ENCODE measurements around the gene DCHS2.

Gene DCHS2

DNA sequence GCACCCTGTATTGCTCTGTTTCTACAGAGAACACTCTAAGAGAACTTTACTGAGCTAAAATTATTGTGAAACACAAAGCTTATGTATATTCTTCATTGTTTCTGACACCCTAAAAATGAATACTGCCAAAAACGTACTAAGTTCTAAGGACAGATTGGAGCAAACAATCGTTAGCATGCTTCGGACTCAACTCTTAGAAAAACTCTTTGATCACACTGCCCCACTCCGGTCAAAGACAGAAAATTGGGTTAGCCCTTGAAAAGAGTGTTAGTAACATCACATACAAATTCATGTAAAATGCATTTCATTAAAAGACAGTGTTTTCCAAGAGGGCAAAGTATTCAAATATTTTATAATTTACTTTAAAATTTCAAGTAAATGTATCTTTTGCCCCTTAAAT is 177.4 kb downstream of the DCHS2 start:
- TF ChIP-seq, protein P1, sequence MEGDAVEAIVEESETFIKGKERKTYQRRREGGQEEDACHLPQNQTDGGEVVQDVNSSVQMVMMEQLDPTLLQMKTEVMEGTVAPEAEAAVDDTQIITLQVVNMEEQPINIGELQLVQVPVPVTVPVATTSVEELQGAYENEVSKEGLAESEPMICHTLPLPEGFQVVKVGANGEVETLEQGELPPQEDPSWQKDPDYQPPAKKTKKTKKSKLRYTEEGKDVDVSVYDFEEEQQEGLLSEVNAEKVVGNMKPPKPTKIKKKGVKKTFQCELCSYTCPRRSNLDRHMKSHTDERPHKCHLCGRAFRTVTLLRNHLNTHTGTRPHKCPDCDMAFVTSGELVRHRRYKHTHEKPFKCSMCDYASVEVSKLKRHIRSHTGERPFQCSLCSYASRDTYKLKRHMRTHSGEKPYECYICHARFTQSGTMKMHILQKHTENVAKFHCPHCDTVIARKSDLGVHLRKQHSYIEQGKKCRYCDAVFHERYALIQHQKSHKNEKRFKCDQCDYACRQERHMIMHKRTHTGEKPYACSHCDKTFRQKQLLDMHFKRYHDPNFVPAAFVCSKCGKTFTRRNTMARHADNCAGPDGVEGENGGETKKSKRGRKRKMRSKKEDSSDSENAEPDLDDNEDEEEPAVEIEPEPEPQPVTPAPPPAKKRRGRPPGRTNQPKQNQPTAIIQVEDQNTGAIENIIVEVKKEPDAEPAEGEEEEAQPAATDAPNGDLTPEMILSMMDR (IDR thresholded peaks at IDR 0.05; ENCODE audit: low read depth, low read length) = no peak
- no peak overlapping the region for H3K4me3 ChIP-seq (ENCODE audit: low read depth, low read length)

DNA sequence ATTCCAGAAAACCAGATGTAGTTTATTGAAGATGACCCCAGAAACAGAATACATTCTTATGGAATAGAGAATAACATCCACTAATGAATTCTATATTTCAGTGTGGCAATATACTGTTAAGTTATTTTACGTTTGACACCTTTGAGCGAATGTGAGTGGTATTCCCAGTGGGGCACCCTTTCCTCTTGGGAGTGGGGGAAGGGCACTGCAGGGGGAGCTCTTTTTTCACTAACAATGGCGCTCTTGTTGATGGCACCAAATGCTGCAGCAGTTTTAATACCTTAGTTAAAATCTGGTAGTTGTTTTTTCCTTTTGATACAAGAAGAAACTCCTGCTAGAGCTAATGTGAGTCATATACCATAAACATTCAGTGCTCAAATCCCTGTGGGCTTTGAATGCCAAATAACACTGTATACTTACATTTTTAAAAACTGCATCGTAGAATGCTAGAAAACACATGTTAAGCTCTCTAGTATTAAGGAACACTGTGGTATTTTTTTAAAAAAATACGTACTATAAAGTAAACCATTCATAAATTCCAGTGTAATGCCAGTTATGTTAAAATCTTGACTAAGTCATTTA is 178.5 kb downstream of the DCHS2 start:
- H3K4me3 ChIP-seq (ENCODE audit: low read depth, low read length) = no peak overlapping the region
- TF ChIP-seq, protein P1 (IDR thresholded peaks at IDR 0.05; ENCODE audit: low read depth, low read length) = no peak

DNA sequence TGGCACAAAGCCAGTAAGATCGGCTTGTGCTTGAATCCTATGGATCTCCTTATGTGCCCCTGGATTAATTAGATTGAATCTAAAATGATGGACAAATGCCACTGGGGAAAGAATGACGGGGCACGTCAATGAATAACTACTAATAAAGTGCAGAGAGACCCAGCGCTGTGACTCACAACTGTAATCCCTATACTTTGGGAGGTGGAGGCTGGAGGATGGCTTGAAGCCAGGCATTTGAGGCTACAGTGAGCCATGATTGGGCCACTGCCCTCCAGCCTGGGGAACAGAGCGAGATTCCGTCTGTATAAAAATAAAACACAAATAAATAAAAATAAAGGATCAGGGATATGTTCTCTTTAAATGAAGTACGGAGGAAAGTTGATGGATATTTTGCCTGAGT is 179.4 kb downstream of the DCHS2 start:
- H3K4me3 ChIP-seq (ENCODE audit: low read depth, low read length) = no peak overlapping the region
- TF ChIP-seq, protein P1 (IDR thresholded peaks at IDR 0.05; ENCODE audit: low read depth, low read length) = no peak

DNA sequence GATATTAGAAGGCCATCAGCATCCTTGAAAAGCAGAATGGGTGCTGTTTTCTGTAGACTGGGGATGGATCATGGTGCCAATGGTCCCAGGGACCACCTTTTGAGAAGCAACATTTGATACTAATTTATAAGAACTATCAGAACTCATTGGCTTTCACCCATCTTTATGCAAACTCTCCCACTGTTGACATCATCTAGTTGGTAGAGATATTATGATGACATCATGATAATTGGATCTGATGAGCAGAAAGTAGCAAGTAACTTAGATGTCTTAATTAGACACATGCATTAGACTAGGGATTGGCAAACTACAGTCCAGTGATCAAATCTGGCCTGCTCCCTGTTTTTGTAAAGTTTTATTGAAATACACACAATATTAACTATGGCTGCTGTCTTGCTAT is 181.0 kb downstream of the DCHS2 start:
- no peak overlapping the region for H3K4me3 ChIP-seq (ENCODE audit: low read depth, low read length)
- TF ChIP-seq, protein P1 (IDR thresholded peaks at IDR 0.05; ENCODE audit: low read depth, low read length) = no peak

DNA sequence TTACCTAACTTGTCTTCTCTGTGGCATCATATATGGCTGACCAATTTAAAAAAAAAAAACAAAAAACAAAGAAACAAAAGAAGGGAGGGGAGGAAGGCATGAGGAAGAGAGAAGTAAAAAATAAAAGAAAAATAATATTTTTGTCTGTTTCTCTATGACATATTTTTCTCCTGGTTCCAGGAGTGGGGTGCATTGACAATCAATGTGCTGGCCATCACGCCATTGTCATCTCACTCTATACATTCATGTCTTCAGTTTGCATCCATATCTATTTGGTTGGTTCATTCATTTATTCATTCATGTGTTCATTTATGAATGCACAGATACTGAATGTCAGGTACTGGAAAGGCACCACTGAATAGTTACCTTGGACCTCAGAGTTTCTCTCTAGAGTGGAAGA is 183.4 kb downstream of the DCHS2 start:
- TF ChIP-seq, protein P1 (IDR thresholded peaks at IDR 0.05; ENCODE audit: low read depth, low read length) = no peak
- H3K4me3 ChIP-seq (ENCODE audit: low read depth, low read length) = no peak overlapping the region

DNA sequence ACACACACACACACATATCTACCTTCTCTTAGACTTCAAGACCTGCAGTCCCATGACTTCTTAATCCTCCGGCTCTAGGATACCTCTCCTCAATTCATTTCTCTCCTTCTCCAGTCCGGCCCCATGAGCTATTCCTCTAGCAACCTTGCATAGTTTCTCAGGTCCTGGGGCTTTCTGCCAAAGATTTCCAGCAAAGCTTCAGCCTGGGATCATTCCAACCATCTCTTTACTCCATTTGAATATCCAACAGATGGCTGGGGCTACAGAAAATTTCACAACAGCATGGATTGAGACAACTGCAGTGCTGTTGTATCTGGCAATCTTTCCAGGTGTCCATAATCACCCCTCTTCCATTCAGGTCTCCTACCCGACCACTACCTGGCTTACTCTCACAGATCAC is 184.1 kb downstream of the DCHS2 start:
- no peak overlapping the region for H3K4me3 ChIP-seq (ENCODE audit: low read depth, low read length)
- TF ChIP-seq, protein P1 (IDR thresholded peaks at IDR 0.05; ENCODE audit: low read depth, low read length) = no peak

DNA sequence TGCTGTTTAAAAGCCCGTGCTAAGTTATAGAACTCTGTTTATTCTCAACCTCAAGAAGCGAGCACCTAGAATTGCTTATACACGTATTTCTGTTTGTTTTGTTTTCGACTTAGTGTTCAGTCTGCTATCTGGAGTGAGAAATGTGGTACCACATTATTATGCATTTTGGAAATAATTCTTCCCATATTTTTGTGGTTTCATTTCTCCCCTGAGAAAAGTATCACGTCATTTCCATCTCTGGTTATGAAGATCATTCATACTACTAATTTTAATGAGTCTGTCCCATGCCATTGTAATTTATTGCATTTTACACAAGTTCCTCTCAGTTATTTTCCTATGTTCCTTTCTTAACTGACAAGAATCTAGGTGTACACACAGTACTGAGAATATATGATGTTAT is 186.0 kb downstream of the DCHS2 start:
- no peak overlapping the region for H3K4me3 ChIP-seq (ENCODE audit: low read depth, low read length)
- TF ChIP-seq, protein P1 (IDR thresholded peaks at IDR 0.05; ENCODE audit: low read depth, low read length) = no peak

All from WI38 (cell line).